IPS-NIHi11 (cell line): Measurements from ENCODE around the gene CMSS1.

ENCODE experiments used
- DNase-seq: peaks from one replicate; pipeline ENCODE4 v3.0.0; 2012; ENCODE audit warnings: mixed read lengths, low spot score

CMSS1 gene

DNA sequence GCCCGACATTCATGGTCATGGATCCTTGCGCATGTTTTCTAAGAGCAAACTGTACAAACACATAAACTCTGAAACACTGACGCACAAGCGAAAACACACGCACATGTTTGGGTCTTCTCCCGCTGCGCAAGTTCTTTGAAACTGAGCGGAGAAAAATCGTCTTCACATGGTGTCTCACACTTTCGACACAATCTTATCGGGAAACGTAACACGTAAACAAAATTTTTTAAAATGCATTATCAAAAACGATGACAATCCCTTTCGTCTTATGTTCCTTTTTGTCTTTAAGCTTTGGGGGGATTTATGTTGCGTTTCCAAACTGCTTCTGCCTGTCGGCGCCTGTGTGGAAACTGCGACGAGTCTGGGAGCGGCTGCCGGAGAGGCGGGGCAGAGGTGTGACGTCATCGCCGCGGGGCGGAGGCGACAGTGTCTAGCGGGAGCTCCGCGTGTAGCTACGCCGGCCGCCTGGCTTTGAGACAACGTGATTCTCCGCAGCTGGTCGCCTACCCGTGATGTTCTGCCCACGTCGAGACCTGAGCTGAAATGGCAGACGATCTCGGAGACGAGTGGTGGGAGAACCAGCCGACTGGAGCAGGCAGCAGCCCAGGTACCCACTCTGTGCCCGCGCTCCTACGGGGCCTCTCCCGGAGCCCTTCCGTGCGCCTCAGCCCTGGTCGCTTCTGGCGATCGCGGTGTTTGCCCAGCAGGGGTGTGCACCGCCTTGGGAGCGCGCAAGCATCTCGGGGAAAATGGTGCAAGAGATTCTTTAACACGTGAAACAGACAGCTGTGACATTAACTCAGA is at the start of gene CMSS1:
TSS of gene CMSS1 (plus strand) at position 426 of the 804 bp plus-strand sequence.
- peak; percentile 91 for DNase-seq

DNA sequence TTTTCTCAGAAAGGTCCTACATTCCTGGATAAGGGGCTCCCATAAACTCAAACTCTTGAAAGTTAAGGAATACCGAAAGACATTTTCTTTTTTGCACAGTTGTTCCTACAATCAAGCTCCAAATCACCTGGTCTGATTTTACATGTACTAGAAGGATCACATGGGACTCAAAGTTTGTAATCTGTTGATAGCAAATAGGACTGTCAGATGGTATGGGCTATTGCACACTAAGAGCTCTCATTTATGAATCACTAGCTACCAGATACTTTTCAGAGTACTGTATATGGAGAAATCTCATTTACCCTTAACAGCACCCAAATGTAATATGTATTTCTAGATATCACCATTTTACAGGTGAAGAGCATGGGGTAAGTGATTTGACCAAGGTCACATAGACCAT is 49.5 kb upstream of the CMSS1 start:
- DNase-seq, result no peak

DNA sequence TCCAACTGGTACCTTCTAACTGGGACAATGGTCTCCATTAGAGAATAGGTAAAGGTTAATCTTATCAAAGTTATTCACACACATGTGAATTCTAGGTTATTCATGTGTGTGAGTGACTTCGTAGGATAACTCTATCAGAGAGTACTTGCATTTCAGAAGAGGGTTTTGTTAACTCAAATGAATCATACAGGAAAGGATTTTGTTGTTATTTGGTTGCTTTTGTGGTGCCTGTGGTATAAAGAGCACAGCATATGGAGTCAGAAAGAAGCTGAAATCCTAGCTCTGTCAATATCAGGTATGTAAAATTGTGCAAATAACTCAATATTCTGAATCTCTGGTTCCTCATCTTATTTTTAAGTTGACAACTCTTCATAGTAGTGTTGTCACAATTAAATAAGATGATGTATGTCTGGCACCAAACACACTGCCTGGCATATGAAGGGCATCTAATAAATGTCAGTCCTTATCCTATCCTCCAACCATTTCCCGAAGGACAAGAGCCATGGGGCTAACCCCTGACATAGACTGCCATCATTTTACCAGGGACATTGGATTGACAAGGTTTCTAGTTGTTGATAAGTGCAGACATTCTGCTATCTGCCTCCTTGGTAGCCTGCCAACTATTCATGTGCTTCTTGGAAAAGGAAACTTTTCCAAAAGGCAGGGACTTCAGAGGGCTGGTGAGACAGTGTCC is 48.7 kb upstream of the CMSS1 start:
- DNase-seq, result no peak

DNA sequence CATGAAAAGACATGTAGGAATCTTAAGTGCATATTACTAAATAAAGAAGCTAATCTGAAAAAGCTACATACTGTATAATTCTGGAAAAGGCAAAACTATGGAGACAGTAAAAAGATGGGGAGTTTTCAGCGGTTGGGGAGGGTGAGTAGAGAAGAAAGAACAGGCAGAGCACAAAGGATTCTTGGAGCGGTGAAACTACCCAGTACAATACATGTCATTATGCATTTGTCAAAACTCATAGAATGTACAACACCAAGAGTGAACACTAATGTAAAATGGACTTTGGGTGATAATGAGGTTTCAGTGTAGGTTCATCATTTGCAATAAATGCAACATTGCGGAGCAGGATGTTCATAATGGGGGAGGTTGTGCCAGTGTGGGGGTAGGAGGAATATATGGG is 45.5 kb upstream of the CMSS1 start:
- DNase-seq, result no peak

DNA sequence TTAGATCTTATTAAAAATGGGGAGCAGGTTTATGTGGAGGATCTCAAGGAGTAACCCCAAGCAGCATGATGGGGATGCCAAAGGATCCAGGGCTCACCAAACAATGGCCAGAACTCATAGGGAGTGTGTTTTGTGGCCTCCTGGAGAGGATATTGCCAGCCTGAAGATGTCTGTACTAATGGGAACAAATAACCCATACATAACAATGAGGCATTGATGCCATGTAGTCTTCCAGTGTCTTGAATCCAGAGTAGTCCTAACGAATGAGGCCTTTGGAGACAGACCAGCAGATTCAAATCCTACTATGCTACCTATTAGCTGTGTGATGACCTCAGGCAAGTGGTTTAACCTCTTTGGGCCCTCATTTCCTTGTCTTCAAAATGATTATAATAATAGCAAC is 45.0 kb upstream of the CMSS1 start:
- no peak for DNase-seq

DNA sequence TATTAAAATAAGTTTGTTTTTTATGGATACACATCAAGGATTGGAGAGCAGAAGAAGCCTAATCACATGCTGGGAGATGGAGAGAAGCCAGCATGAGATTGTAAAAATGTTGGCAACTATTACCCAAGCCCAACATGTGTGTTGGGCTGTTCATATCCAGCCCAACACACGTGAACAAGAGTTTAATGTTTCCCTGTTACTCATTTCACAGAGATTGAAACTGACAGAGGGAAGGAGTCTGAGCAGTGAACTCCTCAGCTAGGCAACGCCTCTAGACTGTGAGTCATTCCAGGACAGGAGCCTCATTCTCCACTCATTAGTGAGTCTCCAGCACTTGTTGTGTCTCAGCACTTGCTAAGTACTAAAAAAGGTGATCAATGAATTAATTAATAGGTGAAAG is 43.2 kb upstream of the CMSS1 start:
- DNase-seq, result no peak

DNA sequence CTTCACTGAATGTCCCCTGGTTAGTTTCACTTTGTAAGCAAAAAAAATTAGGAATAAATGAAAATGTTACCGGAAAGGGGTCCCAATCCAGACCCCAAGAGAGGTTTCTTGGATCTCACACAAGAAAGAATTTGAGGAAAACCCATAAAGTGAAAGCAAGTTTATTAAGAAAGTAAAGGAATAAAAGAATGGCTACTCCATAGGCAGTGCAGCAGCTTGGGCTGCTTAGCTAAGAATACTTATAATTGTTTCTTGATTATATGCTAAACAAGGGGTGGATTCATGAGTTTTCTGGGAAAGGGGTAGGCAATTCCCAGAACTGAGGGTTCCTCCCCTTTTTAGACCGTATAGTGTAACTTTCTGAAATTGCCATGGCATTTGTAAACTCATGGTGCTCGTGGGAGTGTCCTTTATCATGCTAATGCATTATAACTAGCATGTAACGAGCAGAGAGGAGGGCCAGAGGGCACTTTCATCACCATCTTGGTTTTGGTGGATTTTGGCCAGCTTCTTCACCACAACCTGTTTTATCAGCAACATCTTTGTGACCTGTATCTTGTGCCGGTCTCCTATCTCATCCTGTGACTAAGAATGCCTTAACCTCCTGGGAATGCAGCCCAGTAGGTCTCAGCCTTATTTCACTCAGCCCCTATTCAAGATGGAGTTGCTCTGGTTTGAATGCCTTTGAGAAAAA is 41.0 kb upstream of the CMSS1 start:
- DNase-seq, result no peak

DNA sequence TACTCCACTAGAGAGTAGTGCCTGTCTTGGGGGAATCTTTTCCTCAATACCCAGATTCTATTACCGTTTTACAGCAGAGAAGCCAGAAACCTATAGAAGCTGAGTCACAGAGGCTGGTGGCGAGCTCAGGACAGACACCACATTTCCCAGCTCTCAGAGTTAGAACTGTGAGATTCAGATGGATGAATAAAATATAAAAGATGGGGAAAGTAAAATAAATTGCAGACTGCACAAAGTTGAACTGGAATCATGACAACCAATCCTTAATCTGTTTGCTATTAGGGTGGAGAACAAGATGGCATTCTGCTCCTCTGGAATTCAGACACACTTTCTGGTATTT is 40.5 kb upstream of the CMSS1 start:
- DNase-seq, result no peak

DNA sequence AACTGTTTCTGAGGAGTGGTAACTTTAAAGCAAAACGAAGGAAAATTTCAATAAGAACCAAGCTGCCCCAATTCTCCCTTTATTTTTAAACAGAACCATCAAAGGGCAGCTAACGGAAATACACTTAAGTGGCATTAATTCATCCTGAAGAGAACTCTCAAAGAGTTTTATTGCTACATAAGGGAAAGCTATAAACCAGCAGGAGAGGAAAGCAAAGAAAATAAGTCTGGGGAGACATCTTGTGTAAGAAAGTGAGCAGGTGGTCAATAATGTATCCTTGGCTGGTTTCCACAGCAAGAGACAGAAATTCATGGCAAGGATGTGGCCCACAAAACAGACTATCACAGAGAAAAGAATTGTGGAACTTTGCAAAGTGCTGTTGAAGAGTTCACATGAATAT is 40.0 kb upstream of the CMSS1 start:
- no peak for DNase-seq

DNA sequence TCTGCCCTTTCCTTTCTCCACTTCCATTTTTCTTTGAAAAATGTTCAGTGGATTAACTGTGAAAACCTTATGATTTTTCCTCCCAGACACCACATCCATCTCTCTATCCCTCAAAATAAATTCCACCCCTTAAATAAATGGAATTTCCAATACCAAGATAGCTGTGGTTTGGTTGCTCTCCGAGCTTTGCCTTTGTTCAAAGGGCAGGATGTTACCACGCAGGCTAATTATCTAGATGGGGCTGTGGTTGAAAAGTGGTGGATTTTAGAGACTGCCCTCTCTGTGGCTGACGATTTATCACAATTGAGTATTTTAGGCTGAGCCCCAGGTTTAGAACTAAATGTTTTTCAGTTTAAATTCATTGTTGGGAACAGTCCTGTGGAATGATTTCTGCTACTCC is 36.9 kb upstream of the CMSS1 start:
- DNase-seq, result no peak

DNA sequence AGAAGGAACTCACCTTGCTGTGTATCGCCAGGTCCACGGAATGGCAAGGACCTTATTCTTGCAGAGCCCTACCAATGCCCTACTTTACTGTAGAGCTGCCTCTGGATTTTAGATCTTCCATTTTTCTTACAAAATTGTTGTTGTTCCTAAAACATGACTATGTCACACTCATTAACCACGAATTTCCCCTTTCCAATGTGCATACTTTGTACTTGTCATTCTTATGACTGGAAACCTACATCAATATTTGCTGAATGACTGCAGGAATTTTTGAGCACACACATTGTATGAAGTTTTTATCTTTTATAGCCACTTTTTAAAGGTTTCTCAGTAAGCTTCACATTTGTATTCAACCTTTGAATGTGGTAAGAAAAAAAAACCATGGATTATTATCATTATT is 35.9 kb upstream of the CMSS1 start:
- no peak for DNase-seq

DNA sequence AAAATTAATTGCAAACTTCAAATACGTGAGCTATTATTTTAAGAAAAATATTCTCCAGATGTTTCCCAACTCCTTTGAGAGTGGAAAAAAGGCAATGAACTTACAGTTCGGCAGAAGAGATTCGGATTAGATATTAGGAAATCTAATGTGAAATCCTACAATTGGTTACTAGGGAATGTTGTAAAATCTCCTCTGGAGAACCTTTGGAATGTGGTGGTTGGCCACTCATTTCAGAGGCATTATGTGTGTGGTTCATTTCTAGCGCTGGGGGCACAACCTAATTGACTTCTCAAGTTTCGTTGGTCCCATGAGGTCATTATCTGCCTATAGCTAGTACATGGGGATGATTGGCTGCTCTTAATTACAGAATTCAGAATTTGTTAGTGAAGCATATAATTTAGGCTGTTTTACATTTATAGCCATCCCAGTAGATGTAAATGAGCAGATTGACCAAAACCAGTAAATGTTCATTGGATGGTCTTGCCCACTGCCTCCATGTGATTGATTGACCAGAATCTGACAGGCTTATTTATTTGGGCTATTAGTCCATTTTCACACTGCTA is 34.6 kb upstream of the CMSS1 start:
- DNase-seq, result no peak

DNA sequence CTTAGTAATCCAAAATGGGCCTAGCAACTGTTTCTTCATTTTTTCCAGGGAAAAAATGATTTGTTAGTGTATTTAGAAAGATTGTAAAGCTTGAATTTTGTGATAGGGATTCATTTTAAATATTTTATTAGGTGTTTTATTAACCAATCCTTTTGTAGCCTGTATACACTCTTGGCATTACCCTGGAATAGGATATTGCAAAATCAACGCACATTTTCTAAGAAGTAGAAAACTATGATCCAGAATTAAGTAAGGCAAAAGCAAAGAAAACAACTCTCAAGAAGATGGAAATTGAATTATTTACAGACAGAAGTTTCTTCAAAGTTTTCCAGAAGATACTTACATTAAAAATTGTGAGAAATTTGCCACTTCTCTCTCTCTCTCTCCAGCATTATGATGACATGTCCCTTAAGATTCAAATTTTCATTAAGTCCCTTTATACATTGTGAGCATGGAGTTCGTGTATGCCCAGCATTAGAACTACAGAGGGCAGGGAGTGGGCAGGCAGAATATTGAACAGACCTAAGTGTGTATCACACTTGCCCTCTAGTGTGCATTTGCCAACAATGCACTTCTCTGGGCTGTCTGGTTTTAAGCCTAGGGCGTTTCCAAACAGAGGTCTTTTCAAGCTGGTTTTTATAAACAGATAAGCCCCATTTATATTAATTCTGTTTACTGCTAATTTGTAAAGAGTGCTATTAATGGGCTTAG is 28.5 kb upstream of the CMSS1 start:
- peak; percentile 63 for DNase-seq

DNA sequence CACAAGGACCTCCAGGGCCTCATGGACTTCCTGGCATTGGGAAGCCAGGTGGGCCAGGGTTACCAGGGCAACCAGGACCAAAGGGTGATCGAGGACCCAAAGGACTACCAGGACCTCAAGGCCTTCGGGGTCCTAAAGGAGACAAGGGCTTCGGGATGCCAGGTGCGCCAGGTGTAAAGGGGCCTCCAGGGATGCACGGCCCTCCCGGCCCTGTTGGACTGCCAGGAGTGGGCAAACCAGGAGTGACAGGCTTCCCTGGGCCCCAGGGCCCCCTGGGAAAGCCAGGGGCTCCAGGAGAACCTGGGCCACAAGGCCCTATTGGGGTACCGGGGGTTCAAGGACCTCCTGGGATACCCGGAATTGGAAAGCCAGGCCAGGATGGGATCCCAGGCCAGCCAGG is 23.2 kb upstream of the CMSS1 start:
- DNase-seq, result no peak

DNA sequence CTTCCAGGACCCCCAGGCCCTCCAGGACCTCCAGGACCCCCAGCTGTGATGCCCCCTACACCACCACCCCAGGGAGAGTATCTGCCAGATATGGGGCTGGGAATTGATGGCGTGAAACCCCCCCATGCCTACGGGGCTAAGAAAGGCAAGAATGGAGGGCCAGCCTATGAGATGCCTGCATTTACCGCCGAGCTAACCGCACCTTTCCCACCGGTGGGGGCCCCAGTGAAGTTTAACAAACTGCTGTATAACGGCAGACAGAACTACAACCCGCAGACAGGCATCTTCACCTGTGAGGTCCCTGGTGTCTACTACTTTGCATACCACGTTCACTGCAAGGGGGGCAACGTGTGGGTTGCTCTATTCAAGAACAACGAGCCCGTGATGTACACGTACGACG is 22.1 kb upstream of the CMSS1 start:
- no peak for DNase-seq

DNA sequence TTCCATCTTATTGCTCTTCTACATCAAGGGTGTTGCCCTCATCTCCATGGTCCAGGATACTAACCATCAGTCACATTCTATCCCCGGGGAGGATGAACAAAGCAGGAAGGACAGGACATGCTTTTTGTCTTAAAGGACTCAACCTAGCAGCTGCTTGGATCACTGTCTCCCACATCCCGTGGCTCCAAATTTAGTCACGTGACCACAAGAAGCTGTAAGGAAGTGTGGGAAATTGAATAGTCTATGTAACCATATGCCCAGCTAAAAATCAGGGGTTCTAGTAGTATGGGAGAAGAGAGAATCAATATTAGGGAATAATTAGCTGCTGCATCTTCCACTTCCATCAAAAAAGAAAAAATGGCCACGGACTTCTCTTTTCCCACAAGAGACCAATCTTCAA is 18.2 kb upstream of the CMSS1 start:
- DNase-seq, result no peak

DNA sequence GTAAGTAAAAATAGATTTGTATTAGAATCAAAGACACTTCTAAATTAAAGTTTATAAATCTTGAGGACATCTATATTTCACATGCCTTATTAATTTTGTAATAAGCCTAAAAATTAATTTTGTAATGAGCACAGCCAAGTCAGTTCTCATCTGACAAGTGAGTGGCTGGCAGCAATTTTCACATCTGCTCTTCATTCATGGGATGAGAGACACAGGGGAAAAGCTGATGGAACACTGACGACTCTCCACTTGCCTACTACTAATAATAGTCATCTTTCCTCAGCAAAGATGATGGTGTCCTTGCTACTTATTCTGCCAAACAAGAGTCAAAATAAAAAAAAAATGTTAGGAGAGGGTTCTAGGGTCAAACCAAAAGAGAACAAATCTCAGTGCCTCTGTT is 14.4 kb upstream of the CMSS1 start:
- no peak for DNase-seq

DNA sequence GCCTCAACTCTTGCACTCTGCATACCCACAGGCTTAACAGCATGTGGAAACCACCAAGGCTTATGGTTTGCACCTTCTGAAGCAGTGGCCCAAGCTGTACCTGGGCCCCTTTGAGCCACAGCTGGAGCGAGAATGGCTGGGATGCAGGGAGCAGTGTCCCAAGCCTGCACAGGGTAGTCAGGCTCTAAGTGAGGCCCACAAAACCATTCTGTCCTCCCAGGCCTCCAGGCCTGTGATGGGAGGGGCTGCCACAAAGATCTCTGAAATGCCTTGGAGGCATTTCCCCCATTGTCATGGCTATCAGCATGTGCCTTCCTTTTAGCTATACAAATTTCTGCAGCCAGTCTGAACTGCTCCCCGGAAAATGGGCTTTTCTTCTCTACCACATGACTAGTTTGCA is 12.5 kb upstream of the CMSS1 start:
- no peak for DNase-seq

DNA sequence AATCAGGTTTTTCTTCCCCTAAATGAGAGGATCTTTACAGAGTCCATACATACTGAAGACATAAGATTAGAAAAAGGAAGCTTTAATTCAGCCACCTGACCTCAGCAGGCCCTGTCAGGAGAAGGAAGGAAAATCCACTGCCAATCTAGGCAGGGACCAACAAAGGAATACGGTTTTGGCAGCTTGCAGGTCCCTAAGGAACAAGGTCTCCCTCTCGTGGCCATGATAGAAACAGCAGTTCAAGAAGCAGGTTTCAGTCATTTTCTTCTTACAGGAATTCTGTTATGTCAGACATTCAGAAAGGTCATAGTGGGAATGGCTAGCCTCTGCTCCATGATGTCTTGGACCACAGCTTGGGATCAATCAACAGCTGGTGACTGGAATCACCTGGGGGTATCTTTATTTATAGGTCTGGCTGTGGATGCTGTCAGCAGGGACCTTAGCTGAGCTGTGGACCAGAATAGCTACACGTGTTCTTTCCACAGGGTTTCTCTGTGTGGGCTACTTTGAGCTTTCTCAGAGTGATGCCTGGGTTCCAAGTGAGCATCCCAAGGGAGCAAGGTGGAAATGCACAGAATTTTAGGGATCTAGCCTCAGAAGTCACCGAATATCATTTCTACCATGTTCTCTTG is 9.4 kb upstream of the CMSS1 start:
- peak; percentile 71 for DNase-seq

DNA sequence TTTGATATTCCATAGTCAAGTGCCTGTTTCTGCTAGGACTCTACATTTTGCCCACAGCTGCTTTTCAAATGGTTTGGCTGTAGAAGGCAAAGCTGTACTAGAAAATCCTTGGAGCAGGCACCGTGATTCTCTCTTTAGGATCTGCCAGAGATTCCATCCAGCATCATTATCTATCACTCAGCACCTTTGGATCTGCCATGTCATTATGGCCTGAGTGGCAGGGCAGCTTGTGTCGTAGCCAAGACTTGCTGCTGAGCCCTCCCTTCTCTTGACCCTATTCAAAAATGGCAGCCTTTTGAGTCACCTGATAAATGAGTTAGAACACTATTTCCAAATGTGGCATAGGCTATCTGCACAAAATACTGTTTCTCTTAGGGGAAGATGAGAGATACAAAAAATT is 8.1 kb upstream of the CMSS1 start:
- DNase-seq, result no peak

DNA sequence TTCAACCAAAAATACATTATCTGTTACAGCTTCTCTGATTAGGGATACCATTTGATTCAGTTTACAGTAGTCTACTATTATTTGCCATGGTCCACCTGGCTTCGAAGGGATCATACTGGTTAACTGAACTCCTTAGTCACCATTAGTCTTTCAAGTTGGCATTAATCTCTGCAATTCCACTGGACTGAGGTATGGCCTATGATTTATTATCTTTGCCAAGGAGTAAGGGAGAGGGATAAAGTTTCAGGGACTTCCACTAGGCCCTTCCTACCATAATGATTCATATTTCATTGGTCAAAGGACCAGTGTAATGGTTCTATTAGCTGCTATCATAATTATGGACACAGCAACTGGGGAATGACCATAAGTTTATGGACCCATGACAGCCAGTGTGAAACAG is 7.3 kb upstream of the CMSS1 start:
- DNase-seq, result no peak

DNA sequence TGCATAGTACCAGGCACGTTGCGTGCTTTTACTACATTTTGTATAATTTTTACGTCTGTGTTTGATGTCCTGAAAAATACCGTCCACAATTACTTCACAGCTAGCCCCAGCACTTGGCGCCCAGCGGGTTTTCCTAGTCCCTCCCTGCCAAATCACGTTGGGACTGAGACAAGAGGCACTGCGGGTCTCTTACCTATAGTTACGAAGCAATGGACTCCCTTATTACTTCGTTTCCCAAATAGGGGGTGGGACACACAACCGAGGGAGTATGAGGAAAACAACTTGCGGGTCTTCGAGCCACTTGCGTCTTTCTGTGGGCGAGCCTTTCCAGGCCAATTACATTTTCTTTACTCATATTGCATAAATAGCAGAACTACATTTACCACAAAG is 620 bp upstream of the CMSS1 start:
- DNase-seq, result peak; percentile 20
